G401.6 (cell line): ENCODE data around the gene FOXI3.

ENCODE experiments used
- FAIRE-seq: peaks from 2 replicates; lab custom pipeline; 2012; peaks lifted over from hg19 to GRCh38; lab: Jason Lieb, UNC

Gene FOXI3

GRCh38 chr2:88452565-88452905 lies at the start of gene FOXI3:
TSS of gene FOXI3 (minus strand) at chr2:88452693. CDS start at chr2:88452535, 158 bp downstream.
- FAIRE-seq: no peak

GRCh38 chr2:88500691-88501090 lies 48.2 kb upstream of the FOXI3 start:
- no peak for FAIRE-seq

- no peak for FAIRE-seq
Observed at GRCh38 chr2:88499204-88499603, 46.7 kb upstream of the FOXI3 start.

DNA sequence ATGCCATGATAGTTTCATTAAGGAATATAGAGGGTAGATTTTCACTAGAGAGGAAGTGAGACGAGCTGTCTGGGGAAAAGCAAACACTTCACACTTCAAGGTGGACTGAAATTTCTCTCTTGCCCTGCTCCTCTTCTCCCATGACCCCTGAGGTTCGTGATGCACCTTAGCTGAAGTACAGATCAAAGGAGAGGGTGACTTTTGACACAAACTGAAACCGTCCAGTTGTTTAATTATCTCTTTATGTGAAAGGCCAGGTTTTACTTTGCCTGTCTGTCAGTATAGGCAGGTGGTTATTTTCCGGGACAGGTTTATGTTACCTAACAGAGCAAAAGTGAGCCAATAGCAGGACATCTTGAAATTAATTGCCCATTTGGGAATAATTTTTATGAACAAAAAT lies 41.0 kb upstream of the FOXI3 start:
- FAIRE-seq: no peak

- no peak for FAIRE-seq
Observed at GRCh38 chr2:88492002-88492401, 39.5 kb upstream of the FOXI3 start.

- no peak for FAIRE-seq
Observed at GRCh38 chr2:88489181-88489580, 36.7 kb upstream of the FOXI3 start.

DNA sequence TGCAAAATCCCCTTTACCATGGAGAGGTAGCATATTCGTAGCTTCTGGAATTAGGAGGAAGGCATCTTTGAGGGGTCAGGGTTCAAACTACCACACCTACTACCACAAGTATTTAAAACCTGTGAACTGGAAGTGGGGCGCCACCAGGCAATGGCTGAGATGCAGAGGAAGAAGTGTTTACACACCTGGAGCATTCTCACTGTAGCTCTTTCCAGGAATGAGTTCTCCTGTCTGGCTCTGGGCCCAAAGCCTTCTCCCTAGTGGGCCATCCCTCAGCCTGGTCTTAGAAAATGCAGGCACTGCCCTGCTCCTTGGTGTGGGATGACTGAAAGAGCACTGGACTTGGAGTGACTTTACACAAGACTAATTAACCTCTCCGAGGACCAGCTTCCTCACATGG lies 30.7 kb upstream of the FOXI3 start:
- no peak for FAIRE-seq

DNA sequence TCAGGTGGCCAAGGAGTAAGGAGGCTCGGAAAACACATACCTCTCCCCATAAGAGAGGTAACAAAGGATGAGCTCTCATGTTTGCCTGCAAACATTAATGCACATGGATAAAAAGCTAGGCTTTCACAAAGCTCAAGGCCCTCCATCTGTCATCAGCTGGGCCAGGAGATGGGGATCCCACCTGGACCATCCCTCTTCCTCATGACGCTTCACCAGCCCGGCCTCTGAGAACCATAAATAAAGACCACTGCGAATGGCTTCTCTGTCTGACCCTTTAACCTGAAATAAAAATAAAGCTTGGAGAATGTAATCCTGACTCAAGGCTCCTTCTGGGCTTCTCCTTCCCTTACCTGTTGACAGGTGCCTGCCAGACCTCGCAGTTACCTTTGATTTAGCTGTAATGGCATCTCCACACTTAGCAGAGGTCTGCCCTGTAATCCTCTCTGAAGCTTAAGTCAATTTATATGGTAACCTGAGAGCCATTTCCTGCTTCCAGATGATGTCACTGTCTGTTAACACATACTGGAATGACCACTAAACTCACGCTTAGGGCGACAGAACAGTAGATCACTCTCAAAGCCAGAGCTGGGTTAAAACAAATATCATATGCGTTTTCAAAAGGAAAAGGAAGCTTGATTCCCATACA lies 29.3 kb upstream of the FOXI3 start:
- no peak for FAIRE-seq

GRCh38 chr2:88472811-88473210 lies 20.3 kb upstream of the FOXI3 start:
- no peak for FAIRE-seq

DNA sequence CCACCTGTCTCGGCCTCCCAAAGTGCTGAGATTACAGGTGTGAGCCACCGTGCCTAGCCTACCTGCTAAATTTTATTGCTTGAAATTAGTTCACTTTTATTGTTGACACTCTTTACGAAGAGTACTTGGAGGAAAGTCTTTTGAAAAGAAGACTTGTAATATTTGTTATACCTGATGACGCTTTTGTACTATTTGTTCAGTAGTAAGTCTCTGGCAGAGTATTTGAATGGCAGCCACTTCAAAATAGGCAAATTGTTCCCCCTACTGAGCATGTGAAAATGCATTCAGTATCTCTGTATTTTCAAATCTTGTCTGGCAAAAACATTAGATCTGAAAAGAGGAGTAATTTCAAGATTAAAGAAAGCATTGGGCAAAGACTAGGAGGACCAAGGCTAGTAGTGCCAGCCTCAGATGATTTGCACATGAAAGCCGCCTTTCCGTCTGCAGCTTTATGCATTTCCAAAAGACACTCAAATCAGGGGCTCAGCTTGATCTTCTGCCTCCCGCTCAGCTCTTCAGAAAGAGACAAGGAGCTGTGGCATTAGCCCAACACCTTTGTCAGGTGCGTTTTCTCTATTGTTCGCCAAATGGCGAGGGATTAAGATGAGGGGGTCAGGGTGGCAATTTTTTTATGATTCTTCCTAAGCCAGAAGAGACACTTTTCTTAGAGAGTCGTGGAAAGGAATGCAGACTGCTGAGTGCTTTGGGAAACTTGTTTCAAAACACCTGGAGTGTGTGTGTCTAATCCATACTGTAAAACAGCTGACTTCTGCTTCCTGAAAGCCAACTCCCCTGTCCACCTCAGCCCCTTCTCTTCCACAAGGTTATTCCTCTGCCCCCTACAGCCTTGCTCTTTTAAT lies 18.8 kb upstream of the FOXI3 start:
- FAIRE-seq: no peak

DNA sequence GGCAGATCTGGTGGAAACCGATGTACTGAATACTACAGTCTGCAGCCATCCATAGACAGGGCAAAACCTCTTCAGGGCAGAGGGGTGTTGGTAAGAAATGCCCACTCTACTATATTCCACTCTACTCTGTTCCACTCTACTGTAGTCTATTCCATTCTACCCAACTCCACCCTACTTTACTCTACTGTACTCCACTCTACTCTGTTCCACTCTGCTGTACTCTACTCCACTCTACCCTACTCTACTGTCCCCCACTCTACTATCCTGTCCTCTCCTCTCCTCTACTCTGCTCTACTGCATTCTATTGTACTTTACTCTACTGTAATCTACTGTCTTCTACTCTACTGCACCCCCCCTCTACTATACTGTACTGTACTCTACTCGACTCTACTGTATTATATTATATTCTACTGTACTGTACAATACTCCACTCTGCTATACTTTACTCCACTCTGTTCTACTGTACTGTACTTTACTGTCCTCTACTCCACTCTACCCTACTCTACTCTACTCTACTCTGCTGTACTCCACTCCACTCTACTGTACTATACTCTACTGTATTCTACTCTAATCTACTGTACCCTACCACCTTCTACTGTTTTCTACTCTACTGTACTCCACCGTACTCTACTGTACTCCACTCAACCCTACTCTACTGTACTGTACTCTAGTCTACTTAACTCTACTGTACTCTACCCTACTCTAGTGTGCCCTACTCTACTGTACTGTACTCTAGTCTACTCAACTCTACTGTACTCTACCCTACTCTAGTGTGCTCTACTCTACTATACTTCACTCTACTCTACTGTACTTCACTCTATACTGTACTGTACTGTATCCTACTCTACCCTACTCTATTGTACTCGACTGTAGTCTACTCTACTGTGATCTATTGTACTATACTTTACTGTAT lies 17.0 kb upstream of the FOXI3 start:
- no peak for FAIRE-seq

GRCh38 chr2:88464153-88464552 lies 11.7 kb upstream of the FOXI3 start:
- FAIRE-seq: no peak

- no peak for FAIRE-seq
Observed at GRCh38 chr2:88458633-88459032, 6.1 kb upstream of the FOXI3 start.

DNA sequence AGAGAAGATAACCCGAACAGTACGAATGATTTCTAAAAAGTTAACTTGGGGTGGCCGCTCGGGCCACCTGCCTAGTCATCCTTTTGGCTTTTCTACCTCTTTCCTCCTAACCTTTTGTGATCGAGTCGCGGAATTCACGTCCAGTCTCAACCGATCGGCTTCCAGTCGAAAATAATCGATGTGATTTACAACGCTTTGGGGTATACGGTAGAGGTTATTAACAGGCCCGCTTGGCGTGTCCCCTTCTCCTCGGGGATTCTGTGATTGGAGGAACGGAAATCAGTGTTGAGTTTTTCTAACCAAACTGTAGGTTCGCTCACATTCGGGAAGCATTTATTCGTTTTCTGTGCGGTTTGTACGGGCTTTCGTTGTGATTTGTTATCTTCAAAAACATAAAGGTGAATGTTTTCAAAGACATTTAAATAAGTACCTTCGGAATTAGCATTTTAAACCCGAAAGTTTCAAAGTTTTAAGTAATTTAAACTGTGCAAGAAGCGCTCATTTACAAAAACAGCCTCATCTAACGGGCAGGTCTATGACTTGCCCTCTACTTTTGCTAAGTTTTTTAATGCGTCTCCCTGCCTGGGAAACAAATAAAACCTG lies 588 bp upstream of the FOXI3 start:
- no peak for FAIRE-seq

DNA sequence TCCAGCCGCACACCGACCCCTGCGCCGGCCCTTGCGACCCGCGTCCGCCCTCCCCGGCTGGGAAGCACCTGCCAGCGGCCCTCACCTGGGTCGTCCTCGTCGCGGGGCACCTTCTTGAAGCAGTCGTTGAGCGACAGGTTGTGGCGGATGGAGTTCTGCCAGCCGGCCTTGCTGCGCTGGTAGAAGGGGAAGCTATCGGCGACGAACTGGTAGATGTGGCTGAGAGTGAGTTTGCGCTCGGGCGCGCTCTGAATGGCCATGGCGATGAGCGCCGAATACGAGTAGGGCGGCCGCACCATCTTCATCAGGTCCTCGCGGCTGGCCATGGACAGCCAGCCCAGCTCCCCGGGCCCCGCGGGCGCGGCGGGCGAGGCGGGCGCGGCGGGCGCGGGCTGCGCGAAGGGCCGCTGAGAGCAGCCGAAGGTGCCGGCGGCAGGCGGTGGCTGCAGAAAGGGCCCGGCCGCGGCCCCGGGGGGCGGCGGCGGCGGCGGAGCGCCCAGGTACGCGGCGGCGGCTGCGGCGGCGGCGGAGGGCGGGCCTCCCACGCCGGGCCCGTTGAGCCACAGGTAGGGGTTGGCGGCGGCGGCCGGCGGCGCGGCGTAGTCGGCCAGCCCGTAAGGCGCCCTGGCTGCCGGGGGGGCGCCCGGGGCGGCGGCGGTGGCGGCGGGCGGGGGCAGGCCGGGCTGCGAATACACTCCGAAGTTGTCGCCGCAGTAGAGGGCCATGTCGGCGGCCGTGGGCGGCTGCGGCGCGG lies 505 bp downstream of the FOXI3 start:
- no peak for FAIRE-seq

DNA sequence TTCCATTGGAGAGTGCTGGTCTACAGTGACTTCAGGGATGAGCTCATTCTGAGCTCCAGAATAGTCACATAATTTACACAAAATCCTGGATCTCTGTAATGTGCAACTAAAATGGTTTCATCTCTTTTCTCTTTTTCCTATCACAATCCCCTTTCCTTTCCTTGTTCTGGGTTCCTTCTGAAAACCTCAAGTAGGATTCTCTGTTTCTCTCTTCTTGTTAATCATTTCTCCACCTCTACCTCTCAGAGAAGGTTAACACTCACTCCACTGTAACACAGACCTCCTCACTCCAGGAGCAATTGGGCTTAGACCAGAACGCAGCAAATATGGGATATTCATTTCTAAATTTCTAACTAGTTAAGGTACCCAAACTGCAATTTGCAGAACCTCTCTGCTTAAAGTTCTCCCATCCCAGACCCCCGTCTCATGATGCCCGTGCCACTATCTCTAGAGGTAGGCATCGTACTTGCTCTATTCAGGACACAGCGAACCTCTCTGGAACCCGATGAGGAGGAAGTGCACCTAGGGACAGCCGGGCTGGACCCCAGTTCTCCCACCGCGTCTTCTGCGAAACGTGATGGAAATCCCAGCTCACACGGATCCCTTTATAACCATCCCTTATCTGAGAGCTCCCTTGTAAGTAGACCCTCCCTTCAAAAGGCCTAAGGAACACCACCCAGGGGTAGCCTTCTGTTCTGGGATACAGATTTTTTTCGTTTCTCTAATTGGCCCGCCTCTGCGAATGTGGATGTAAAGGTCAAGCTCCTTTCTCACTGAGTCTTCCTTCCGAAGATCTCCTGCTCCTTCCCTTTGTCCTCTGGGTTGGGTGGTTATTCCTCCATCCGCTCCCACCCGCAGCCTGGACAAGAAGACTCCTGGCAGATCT lies 1.3 kb downstream of the FOXI3 start:
- FAIRE-seq: no peak

DNA sequence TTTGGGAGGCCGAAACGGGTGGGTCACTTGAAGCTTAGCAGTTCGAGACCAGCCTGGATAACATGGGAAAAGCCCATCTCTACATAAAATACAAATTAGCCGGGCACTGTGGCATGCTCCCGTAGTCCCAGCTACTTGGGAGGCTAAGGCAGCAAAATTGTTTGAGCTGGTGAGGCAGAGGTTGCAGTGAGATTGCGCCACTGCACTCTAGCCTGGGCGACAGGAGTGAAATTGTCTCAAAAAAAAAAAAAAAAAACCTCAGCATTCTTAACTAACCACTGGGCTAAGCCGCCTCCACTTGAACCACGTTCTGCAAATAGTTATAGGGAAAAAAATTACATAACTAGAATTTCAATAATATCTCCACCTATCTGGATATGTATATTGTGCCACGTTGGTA lies 2.3 kb downstream of the FOXI3 start:
- no peak for FAIRE-seq

- FAIRE-seq: no peak
Observed at GRCh38 chr2:88448248-88448647, 4.2 kb downstream of the FOXI3 start.

- no peak for FAIRE-seq
Observed at GRCh38 chr2:88443353-88443938, 9.0 kb downstream of the FOXI3 start.

DNA sequence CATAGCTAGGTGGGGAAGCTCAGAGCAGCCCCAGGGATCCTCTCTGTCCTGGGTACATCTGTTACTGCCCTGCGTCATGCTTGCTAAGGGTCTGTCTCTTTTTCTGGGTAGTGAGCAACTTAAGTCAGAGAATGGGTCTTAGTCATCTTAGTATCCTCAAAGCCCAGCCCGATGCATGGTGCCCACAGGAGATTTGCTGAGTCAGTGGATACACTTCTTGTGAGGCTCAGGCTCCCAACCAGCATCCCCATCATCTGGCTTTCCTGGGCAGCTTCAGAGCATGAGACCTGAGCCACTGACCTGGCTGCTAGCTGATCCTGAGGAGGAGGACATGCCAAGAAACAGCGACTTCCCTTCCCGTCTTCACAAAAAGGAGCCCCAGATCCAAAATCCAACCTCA lies 10.0 kb downstream of the FOXI3 start:
- no peak for FAIRE-seq
